A172 (cell line): ENCODE results near the gene HELZ. TPM values are rescaled to one million over a fixed set of nuclear protein-coding genes. Genes with fewer than 3 reads are reported as not detected.
"Not testable (repeated sequence)": the region's sequence is repeated elsewhere in the genome, so short reads cannot be mapped to it uniquely, and the experiment has no call there.

Experiments
- DNase-seq: peaks from one replicate; pipeline ENCODE4 v3.0.0-alpha.2; 2015; ENCODE audit warnings: low spot score
- total RNA-seq: library from RNA; depleted of rRNA; stranded (reverse); fragments of >200 nt; shearing (Covaris generic); gene quantifications from 2 replicates; pipeline ENCODE4 v1.2.3, GENCODE V29; 2014

Gene HELZ
- total RNA-seq, 1 experiment from 2014 or later, result 44.1 TPM

DNA sequence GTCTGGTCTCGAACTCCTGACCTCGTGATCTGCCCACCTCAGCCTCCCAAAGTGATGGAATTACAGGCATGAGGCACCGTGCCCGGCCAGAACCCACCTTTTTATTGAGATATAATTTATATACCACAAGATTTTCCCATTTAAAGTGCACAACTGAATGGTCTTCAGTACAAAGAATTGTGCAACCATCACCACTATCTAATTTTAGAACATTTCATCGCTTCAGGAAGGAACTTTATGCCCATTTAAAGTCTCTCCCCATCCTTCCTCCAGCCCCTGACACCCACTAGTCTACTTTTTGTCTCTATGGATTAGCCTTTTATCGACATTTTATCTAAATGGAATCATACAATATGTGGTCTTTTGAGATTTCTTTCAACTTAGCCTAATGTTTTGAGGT is 25.4 kb upstream of the HELZ start:
- no peak for DNase-seq

DNA sequence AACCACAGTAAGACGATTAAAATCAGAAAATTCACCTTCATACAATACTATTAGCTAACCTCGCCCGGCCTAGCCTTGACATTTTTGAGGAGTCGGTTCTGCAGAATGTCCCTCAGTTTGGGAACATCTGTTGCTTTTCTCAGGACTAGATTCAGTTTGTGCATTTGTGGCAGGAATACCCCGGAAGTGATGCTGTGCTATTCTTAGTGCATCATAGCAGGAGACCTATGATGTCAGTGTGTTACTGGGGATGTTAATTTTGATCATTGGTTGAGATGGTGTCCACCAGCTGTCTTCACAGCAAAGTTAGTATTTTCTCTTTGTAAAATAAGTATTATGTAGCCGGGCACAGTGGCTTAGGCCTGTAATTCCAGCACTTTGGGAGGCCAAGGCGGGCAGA is 21.5 kb upstream of the HELZ start:
- no peak for DNase-seq

DNA sequence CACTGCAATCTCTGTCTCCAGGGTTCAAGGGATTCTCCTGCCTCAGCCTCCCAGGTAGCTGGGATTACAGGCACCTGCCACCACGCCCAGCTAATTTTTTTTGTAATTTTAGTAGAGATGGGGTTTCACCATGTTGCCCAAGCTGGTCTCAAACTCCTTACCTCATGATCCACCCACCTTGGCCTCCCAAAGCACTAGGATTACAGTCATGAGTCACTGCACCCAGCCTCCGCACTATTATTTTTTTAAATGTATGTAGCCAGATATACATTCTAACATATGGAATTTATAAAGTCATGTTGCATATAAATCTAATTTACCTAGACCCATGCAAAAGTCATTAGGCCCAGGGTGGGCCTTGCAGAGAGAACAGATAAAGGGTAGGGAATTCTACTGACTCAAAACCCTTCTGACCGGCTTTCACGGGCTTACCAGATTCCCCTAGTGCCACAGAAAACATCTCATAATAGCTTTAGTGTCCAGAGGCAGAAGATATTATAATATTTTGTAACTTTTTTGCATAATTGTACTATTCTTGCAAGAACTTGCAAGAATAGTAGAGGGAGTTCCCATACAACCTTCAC is 20.5 kb upstream of the HELZ start:
- no peak for DNase-seq

- no peak for DNase-seq
These were observed 17.6 kb upstream of the HELZ start for GRCh38 chr17:67262435-67263117.

DNA sequence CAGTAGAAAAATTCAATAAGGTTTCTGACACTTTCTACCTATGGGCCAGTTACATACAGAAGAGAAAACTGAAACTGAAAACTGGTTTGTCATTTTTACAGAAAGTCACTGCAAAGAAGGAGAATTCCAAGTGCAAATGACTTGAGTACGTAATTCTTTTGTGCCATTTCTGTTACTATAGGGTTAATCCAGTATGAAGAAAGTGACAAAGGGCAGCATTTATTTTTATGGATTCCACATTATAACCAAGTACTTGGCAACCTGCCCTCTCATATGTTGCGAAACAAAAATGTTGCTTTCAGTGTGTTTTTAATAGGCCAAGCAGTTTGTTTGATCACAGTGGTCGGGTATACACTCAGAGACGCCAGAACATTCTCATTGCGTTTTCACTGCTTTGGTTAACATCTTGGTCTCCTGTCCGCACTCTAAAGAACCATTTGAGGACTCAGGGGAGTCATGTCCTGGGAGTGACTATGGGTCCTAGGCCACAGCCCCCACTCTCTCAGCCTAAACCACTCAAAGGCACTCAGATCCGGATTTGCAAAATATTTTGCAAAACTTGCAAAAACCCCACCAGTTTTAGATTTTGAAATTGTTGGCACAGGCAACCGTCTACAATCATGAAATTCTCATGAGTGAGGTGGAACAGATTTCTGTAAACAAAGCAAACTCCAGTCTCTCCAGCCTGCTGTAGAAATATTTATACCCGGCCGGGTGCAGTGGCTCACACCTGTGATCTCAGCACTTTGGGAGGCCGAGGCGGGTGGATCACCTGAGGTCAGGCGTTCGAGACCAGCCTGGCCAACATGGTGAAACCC is 15.4 kb upstream of the HELZ start:
- no peak for DNase-seq

GRCh38 chr17:67258821-67259468 is 13.9 kb upstream of the HELZ start:
- DNase-seq, result no peak

- DNase-seq, result no peak
These were observed 11.2 kb upstream of the HELZ start for GRCh38 chr17:67256075-67256732.

- DNase-seq, result no peak
These were observed 8.4 kb upstream of the HELZ start for GRCh38 chr17:67253384-67253783.

- DNase-seq, result not testable (repeated sequence)
These were observed 6.6 kb upstream of the HELZ start for GRCh38 chr17:67251586-67251985.

DNA sequence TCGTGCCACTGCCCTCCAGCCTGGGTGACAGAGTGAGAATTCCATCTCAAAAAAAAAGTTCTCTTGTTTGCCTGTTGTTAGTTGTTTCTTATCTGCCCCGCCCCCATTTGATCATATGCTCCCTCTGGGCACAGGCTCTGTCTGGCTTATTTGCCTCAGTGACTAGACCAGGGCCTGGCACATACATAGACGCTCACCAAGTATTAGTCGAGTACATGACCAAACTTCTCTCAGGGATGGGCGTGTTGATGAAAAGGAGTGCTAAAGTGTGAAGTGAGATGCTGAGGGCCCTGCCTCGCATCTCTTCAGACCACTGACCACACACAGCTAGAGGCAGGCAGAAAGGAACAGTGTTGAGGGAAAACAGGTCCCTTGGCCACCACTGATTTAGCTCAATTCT is 3.3 kb upstream of the HELZ start:
- no peak for DNase-seq

GRCh38 chr17:67247416-67247900 is 2.5 kb upstream of the HELZ start:
- DNase-seq, result no peak

DNA sequence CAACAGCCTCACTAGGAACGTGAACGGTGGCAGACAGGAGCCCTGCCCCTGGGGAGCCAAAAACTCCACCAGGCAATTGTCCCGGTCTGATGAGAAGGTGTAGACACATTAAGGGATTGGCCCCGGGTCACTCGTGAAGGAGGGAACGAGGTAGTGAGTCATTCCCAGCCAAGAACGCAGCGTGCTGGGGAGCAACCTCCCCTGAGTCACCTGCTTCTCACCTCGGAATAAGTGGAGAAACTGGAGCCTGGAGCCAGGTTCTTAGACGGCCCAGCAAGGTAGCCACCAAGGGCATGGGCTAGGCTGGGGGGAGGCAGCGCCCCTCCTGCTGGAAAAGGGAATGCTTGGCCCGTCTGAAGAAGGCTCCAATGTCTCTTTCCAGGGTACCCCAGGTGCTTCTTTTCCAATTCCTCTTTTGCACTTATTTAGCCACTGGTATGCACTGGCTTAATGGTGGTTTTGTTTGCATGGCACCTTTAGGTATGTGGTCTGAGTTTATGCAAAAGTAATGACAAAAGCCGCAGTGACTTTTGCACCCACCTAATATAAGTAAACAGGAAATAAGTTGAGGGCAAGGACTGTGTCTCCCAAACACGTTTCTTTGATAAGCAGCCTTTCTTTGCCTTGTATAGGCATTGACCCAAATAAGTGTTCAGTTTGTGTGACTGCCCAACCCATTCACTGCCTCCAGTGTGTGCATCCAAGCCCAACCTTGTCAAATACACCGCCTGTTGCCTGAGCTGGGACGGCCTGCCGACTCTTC is 1.8 kb upstream of the HELZ start:
- peak; percentile 73 for DNase-seq

DNA sequence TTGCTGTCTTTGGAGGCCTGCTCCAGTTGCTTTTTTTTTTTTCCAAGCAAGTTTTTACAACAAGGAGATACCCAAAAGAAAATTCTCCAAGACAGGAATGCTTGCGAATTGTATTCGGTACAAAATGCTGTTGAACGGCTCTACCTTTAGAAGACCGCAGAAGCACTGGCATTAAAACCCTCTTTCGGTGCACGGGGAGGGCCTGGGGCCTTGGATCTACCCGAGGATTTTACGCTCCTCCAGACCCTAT is 1.3 kb upstream of the HELZ start:
- no peak for DNase-seq

GRCh38 chr17:67245694-67246402 is 852 bp upstream of the HELZ start:
- DNase-seq, result no peak

- no peak for DNase-seq
These were observed 444 bp downstream of the HELZ start for GRCh38 chr17:67244431-67245072.

GRCh38 chr17:67243284-67243683 is 1.7 kb downstream of the HELZ start:
- DNase-seq, result no peak

DNA sequence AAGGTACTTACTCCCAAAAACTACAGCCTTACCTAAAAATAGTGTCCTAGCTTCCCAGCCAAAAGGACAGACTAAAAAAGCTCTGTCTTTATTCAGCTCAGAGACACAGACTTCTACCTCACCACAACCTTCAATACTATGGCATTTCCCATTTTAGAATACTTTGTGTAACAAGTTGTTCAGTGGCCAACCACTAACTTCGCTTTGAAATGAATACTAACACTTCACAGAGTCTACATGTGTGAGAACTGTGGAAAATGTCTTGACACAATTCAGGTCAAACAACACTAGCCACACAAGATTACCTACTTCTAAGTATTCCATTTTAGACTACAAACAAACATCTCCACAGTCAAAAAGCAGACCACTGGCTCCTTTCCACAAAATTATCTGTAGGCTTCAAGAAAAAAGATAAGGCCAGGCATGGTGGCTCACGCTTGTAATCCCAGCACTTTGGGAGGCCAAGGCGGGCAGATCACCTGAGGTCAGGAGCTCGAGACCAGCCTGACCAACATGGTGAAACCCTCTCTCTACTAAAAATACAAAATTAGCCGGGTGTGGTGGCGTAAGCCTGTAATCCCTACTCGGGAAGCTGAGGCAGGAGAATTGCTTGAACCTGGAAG is 3.2 kb downstream of the HELZ start:
- no peak for DNase-seq

- no peak for DNase-seq
These were observed 5.4 kb downstream of the HELZ start for GRCh38 chr17:67239597-67239996.

DNA sequence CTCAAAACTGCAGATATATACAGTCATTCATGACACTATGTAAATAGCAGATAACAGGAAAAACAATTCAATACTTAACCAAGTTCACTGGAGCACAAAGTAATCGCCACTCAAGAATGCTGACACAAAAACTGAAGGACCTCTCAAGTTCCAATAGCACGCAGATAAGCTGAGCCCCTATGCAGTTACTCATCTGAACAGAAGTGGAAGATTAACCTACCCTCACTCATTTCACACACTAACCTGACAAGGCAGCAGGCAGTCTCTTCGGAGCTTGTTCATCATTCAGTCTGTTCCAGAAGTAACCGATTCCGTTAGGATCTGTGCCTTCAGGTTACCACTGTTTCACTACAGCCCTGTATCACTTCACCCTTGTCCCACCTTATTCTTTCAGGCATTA is 6.0 kb downstream of the HELZ start:
- no peak for DNase-seq

- no peak for DNase-seq
These were observed 12.6 kb downstream of the HELZ start for GRCh38 chr17:67232441-67232840.
